ENCODE results near the gene TRIM5. TPM values are rescaled to one million over a fixed set of nuclear protein-coding genes. Genes with fewer than 3 reads are reported as not detected.
"Not testable (repeated sequence)": the region's sequence is repeated elsewhere in the genome, so short reads cannot be mapped to it uniquely, and the experiment has no call there.

The TRIM5 gene
- total RNA-seq, result 37.2 and 44.3 TPM in 2 replicates

GRCh38 chr11:5684646-5685362 is at the start of gene TRIM5:
TRIM5 (minus strand) TSS chr11:5685074; CDS start chr11:5680177, 4,897 bp downstream.
- DNase-seq (ENCODE audit: low read depth), result peak; percentile 98

- no peak for DNase-seq (ENCODE audit: low read depth)
These were observed 42.8 kb upstream of the TRIM5 start for GRCh38 chr11:5727691-5728090.

- DNase-seq (ENCODE audit: low read depth), result no peak
These were observed 41.5 kb upstream of the TRIM5 start for GRCh38 chr11:5726351-5726750.

- DNase-seq (ENCODE audit: low read depth), result no peak
These were observed 37.7 kb upstream of the TRIM5 start for GRCh38 chr11:5722622-5723021.

DNA sequence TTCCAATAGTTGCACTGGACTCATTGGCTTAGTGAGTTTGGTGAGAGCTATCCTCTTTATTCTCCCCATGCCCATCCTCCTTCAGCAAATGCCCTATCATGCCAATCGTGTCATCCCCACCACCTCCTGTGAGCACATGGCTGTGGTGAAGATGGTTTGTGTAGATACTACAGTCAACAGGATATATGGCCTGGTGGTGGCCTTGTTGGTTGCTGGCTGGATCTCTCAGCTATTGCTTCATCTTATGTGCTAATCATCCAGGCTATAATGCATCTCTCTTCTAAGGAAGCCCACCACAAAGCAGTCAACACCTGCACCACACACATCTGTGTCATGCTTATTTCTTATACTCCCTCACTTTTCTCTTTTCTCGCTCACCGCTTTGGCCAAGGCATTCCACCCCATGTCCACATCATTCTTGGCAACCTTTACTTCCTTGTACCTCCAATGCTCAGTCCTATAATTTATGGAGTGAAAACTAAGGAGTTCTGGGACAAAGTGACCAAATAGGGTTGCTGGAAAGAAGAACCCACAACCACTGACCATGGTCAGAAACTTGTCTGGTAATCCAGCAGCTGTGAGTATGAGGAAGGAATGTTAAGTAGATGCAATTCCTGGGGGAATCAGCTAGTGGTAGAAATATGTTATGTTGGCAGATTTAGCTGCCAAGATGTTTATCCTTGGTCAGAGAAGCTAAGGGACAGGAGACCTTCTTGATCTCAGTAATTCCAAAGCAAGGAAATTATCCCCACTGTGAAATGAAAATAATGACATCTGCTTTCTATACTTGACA is 35.0 kb upstream of the TRIM5 start:
- DNase-seq (ENCODE audit: low read depth), result no peak

GRCh38 chr11:5716518-5716917 is 31.6 kb upstream of the TRIM5 start:
- not testable (repeated sequence) for DNase-seq (ENCODE audit: low read depth)

DNA sequence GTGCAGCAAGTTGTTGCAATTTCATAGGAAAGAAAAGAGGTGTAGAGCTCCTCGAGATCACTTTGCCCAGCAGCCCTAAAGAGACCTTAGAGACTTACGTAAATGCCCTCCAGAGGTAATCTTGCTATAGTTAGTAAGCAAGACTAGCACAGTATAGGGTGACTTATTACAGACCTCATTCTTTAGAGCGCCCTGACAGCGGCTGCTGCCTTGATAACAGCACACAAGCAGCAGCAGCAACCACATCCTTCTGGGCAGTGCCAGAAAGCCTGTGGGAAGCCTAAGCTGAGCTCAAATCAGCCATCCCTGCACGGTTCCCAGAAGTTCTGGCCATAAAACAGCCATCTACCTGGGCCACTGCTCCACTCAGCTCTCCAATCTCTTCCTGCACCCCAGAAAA is 28.8 kb upstream of the TRIM5 start:
- DNase-seq (ENCODE audit: low read depth), result no peak

GRCh38 chr11:5712507-5712906 is 27.6 kb upstream of the TRIM5 start:
- DNase-seq (ENCODE audit: low read depth), result peak; percentile 45

GRCh38 chr11:5705688-5706087 is 20.8 kb upstream of the TRIM5 start:
- no peak for DNase-seq (ENCODE audit: low read depth)

GRCh38 chr11:5703741-5704536 is 19.1 kb upstream of the TRIM5 start:
- no peak for DNase-seq (ENCODE audit: low read depth)

GRCh38 chr11:5701055-5701577 is 16.2 kb upstream of the TRIM5 start:
- DNase-seq (ENCODE audit: low read depth), result no peak

GRCh38 chr11:5700421-5701054 is 15.7 kb upstream of the TRIM5 start:
- no peak for DNase-seq (ENCODE audit: low read depth)

GRCh38 chr11:5698281-5698680 is 13.4 kb upstream of the TRIM5 start:
- DNase-seq (ENCODE audit: low read depth), result no peak

DNA sequence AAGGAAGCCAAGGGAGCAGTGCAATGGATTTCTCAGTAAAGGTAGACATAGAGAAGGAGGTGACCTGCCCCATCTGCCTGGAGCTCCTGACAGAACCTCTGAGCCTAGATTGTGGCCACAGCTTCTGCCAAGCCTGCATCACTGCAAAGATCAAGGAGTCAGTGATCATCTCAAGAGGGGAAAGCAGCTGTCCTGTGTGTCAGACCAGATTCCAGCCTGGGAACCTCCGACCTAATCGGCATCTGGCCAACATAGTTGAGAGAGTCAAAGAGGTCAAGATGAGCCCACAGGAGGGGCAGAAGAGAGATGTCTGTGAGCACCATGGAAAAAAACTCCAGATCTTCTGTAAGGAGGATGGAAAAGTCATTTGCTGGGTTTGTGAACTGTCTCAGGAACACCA is 11.3 kb upstream of the TRIM5 start:
- no peak for DNase-seq (ENCODE audit: low read depth)

- no peak for DNase-seq (ENCODE audit: low read depth)
These were observed 10.7 kb upstream of the TRIM5 start for GRCh38 chr11:5695580-5695979.

- no peak for DNase-seq (ENCODE audit: low read depth)
These were observed 9.8 kb upstream of the TRIM5 start for GRCh38 chr11:5694642-5695041.

DNA sequence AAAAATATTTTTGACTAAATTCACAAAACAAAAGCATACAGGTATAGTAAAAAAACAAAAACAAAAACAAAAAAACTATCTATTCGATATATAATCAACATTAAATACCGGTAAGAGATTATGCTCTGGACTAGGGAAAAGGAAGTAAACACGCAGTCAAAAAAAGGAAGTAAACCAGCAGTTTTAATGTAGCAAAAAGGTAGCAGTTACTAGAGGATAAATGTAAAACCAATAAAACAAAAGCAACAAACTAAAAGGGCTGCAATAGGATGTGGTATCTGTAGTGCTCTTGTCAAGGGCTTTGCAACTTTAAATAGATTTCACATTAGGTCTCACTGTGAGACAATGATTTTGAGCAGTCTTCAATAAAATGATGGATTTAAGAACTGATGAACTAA is 7.1 kb upstream of the TRIM5 start:
- DNase-seq (ENCODE audit: low read depth), result no peak

DNA sequence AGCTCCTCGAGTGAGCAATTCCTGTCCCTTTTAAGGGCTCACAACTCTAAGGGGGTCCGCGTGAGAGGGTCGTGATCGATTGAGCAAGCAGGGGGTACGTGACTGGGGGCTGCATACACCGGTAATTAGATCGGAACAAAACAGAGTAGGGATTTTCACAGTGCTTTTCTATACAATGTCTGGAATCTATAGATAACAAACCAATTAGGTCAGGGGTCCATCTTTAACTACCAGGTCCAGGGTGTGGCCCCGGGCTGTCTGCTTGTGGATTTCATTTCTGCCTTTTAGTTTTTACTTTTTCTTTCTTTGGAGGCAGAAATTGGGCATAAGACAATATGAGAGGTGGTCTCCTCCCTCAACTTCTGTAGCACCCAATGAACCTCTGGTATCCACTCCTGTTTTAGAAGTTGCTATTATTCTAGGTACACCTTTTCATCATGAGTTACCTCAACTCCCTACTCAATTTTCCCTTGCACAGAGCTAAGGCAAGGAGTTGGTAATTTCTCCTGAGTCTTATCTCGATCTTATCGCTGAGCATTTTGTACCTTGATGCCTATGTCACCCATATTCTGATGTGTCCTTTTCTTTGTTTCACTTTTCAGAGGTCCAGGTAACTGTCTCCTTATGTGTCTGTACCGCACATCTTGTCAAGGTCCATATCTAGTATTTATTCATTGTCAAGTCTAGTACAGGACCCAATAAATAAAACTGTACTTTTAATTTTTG is 6.5 kb upstream of the TRIM5 start:
- not testable (repeated sequence) for DNase-seq (ENCODE audit: low read depth)

DNA sequence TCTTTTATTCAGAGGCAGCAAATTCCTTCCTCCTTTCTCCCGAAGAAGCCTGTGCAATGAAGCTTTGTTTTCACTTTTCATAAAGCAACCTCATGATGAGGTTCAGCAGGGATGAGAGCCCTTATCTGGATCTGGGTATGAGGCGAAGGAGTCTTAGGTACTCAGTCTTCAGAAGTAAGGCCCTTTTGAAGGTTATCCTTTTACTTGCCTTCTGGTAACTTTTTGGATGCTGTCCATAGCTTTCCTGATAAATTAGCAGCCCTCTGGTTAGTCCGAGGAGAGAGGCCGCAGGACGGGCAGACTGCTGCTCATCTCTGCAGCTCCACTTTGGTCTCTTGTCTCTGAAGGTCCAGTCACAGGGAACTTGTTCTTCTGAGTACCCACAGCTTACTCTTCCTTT is 5.9 kb upstream of the TRIM5 start:
- DNase-seq (ENCODE audit: low read depth), result no peak

- DNase-seq (ENCODE audit: low read depth), result no peak
These were observed 5.3 kb upstream of the TRIM5 start for GRCh38 chr11:5690216-5690615.

DNA sequence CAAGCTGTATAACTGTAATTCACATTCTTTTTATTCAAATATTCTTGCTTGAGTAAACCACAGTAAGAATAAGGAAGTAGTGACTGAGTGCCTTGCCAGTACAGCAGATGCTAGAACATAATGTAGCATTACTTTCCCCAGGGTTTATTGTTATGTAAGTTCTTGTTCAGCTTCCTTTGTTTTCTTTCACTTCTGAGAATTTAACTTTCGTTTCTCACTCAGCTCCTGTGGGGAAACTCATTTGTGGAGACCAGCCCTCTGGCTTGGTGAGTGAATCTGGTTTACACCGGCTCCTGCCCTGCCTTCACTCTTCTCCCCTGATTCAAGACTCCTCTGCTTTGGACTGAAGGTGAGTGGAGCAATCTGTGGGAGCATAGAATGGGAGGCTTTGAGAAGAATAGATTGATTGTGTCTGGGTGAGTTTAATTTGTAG is 4.7 kb upstream of the TRIM5 start, which contains the start of gene TRIM22:
TSS of gene TRIM22 (plus strand) at position 240 of the 433 bp plus-strand sequence. CDS start 6,443 bp downstream, outside the sequence.
- DNase-seq (ENCODE audit: low read depth), result peak; percentile 96
